ENCODE results near the gene EFTUD2.

DNA sequence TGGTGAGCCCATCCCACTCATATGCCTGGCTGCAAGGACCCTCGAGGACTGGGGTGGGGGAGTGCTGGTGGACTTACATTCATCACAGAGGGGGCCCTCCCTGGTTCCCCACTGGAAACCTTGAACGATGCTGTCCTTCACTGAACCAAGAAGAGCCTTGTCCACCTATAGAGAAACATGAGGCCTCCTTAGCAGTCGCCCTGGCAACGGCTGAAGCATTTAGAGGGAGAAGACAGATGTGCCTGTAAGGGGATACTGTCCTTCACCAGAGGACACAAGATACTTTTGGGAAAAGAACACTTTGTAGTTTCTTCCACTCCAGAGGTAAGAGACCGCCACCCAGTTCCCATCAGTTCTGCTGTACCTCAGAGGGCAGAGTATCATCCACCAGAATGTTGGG, 45.1 kb downstream of the EFTUD2 start:
- TF ChIP-seq, protein P1, sequence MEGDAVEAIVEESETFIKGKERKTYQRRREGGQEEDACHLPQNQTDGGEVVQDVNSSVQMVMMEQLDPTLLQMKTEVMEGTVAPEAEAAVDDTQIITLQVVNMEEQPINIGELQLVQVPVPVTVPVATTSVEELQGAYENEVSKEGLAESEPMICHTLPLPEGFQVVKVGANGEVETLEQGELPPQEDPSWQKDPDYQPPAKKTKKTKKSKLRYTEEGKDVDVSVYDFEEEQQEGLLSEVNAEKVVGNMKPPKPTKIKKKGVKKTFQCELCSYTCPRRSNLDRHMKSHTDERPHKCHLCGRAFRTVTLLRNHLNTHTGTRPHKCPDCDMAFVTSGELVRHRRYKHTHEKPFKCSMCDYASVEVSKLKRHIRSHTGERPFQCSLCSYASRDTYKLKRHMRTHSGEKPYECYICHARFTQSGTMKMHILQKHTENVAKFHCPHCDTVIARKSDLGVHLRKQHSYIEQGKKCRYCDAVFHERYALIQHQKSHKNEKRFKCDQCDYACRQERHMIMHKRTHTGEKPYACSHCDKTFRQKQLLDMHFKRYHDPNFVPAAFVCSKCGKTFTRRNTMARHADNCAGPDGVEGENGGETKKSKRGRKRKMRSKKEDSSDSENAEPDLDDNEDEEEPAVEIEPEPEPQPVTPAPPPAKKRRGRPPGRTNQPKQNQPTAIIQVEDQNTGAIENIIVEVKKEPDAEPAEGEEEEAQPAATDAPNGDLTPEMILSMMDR (IDR thresholded peaks at IDR 0.05), result no peak
- no peak for TF ChIP-seq POLR2A (IDR thresholded peaks at IDR 0.05)
